K562 (cell line): ENCODE data around the gene MED13L. TPM values are rescaled to one million over a fixed set of nuclear protein-coding genes. Genes with fewer than 3 reads are reported as not detected.

Experiments used
- ATAC-seq: fragments of 200-7000 bp; cut with Tn5 transposase; 3 replicates; pipeline ENCODE4 v1.9.1; 2020; ENCODE audit warnings: moderate library complexity
- BruUV-seq: library from RNA; stranded (reverse); fragments of 400-500 nt; replicated peaks from 2 replicates; lab custom pipeline; 2021; lab: Mats Ljungman, UMichigan
- CTCF ChIA-PET: fragments of 300-600 bp; formaldehyde crosslinking; extraction: SDS; loops from one replicate; lab custom pipeline; 2021; ENCODE audit warnings: low intra/inter-chr PET ratio; lab: Yijun Ruan, JAX
- POLR2A ChIA-PET: fragments of 300-600, 350-650 bp; sonication (Branson Sonifier 250); formaldehyde crosslinking; extraction: SDS; loops from one replicate; lab custom pipeline; 2021; ENCODE audit warnings: antibody characterized with exemption, inconsistent platforms; lab: Yijun Ruan, JAX
- DNase-seq, 4 experiments: peaks; one replicate each; pipeline versions ENCODE4 v3.0.0 to v3.0.0-alpha.2; 2011 to 2018; ENCODE audit warnings: low spot score in 3 of 4, mixed read lengths in 3 of 4; ENCODE audit errors: extremely low read depth in 1 of 4
- FAIRE-seq: peaks from 2 replicates; lab custom pipeline; 2011; peaks lifted over from hg19 to GRCh38; lab: Jason Lieb, UNC
- H2AFZ ChIP-seq: 2 replicates; pipeline ENCODE4 v1.6.0; 2011; ENCODE audit warnings: low read depth, low read length, control low read depth, inconsistent platforms
- H3K27ac ChIP-seq: fragments of 200-600 bp; 3 replicates; pipeline ENCODE4 v1.8.0; 2011; ENCODE audit warnings: low read depth, mild to moderate bottlenecking, control low read depth, inconsistent platforms, low read length, moderate library complexity, mixed read lengths; ENCODE audit errors: extremely low read depth
- H3K27me3 ChIP-seq, 2 experiments: fragments of 300-600 bp in 1 of 2; 2 replicates in 1 of 2; 3 replicates in 1 of 2; pipeline versions ENCODE4 v1.6.0 to v1.8.0; 2011; ENCODE audit warnings: inconsistent platforms in 2 of 2, low read length in 2 of 2, mild to moderate bottlenecking in 1 of 2, mixed read lengths in 1 of 2, moderate library complexity in 1 of 2; ENCODE audit not compliant: control insufficient read depth in 2 of 2, insufficient read depth in 2 of 2
- H3K36me3 ChIP-seq: fragments of 300-600 bp; 3 replicates; pipeline ENCODE4 v1.8.0; 2011; ENCODE audit warnings: mild to moderate bottlenecking, low read length, inconsistent platforms; ENCODE audit not compliant: control insufficient read depth, insufficient read depth
- H3K4me1 ChIP-seq, 2 experiments: fragments of 200-600 bp in 1 of 2; replicated peaks in 1 of 2; 2 replicates in 1 of 2; 3 replicates in 1 of 2; pipeline versions ENCODE4 v1.5.1 to v1.8.0; 2011; ENCODE audit warnings: inconsistent platforms in 2 of 2, low read length in 2 of 2, mild to moderate bottlenecking in 1 of 2, mixed read lengths in 1 of 2, moderate library complexity in 1 of 2; ENCODE audit not compliant: control insufficient read depth in 2 of 2, insufficient read depth in 2 of 2
- H3K4me2 ChIP-seq: 2 replicates; pipeline ENCODE4 v1.6.1; 2011; ENCODE audit warnings: low read length, control low read depth, inconsistent platforms, mixed read lengths; ENCODE audit not compliant: insufficient read depth
- H3K4me3 ChIP-seq: fragments of 200-600 bp; sonication (generic), shearing (Covaris generic); 2 replicates; pipeline ENCODE4 v1.5.1; 2016; ENCODE audit warnings: control low read depth, inconsistent platforms
- H3K79me2 ChIP-seq: fragments of 200-600 bp; 3 replicates; pipeline ENCODE4 v1.8.0; 2011; ENCODE audit warnings: low read length, inconsistent platforms; ENCODE audit not compliant: control insufficient read depth, insufficient read depth
- H3K9ac ChIP-seq, 2 experiments: 2 replicates each; pipeline versions ENCODE4 v1.6.0 to v1.6.1; 2011; ENCODE audit warnings: low read depth in 2 of 2, low read length in 2 of 2, control low read depth in 1 of 2, inconsistent platforms in 1 of 2, mild to moderate bottlenecking in 1 of 2, mixed read lengths in 1 of 2; ENCODE audit not compliant: insufficient read depth in 1 of 2
- H3K9me1 ChIP-seq: one replicate; pipeline ENCODE4 v1.6.0; 2011; ENCODE audit warnings: inconsistent platforms, mild to moderate bottlenecking, low read length, moderate library complexity; ENCODE audit not compliant: control insufficient read depth, insufficient read depth
- H3K9me3 ChIP-seq: replicated peaks from 2 replicates; pipeline ENCODE4 v1.5.1; 2011; ENCODE audit warnings: low read depth, low read length, inconsistent platforms; ENCODE audit not compliant: control insufficient read depth, insufficient read depth
- H4K20me1 ChIP-seq: replicated peaks from 2 replicates; pipeline ENCODE4 v1.6.1; 2011; ENCODE audit warnings: low read length, inconsistent platforms, mixed read lengths; ENCODE audit not compliant: control insufficient read depth, insufficient read depth
- CEBPB ChIP-seq: fragments of 450-650 bp; IDR thresholded peaks from 2 replicates; pipeline ENCODE4 v1.6.1; 2016; ENCODE audit warnings: missing genetic modification characterization, missing compliant biosample characterization
- CEBPG ChIP-seq, 3 experiments: fragments of 200-800 bp in 1 of 3; sonication (Bioruptor generic) in 1 of 3; sonication (generic) in 1 of 3; formaldehyde crosslinking in 1 of 3; IDR thresholded peaks in 2 of 3; conservative IDR thresholded peaks in 1 of 3; 2 replicates each; pipeline versions ENCODE4 v1.6.1 to v1.8.0; 2016 to 2022; ENCODE audit warnings: missing compliant biosample characterization in 2 of 3, missing genetic modification characterization in 2 of 3, mild to moderate bottlenecking in 1 of 3, missing genetic modification reagents in 1 of 3
- DPF2 ChIP-seq: fragments of 450-650 bp; IDR thresholded peaks from 2 replicates; pipeline ENCODE4 v1.6.1; 2016
- FOXK1 ChIP-seq: sonication (generic); formaldehyde crosslinking; IDR thresholded peaks from 2 replicates; pipeline ENCODE4 v1.8.0; 2022; ENCODE audit warnings: missing genetic modification reagents, mild to moderate bottlenecking, borderline replicate concordance
- HMGN3 ChIP-seq: IDR thresholded peaks from 2 replicates; pipeline ENCODE4 v1.6.1; 2011; ENCODE audit warnings: borderline replicate concordance, low read depth, mild to moderate bottlenecking, mixed read lengths, low read length; ENCODE audit not compliant: insufficient read length; ENCODE audit errors: extremely low read depth
- SP2 ChIP-seq: IDR thresholded peaks from 2 replicates; pipeline ENCODE4 v1.6.1; 2011; ENCODE audit warnings: mild to moderate bottlenecking, low read depth, low read length, moderate library complexity; ENCODE audit not compliant: poor library complexity, severe bottlenecking; ENCODE audit errors: extremely low read depth
- ZC3H8 ChIP-seq: fragments of 450-650 bp; IDR thresholded peaks from 2 replicates; pipeline ENCODE4 v1.6.1; 2017
- WGBS: fragments of 100-300 bp; shearing (Covaris generic); methylation state at CpG from one replicate; pipeline ENCODE4 v1.1.6; 2016; ENCODE audit warnings: low coverage, mixed read lengths; ENCODE audit not compliant: insufficient coverage; ENCODE audit errors: missing lambda C conversion rate; 5-methylcytosine and 5-hydroxymethylcytosine counted together
- in situ Hi-C: fragments of 300-500 bp; cut with MboI; formaldehyde crosslinking; loops from 4 replicates; pipeline ENCODE4 v1.15.0; 2018; ENCODE audit warnings: inconsistent platforms, mixed read lengths
- intact Hi-C: fragments of 100-400 bp; cut with micrococcal nuclease; formaldehyde crosslinking; loops from 2 replicates; pipeline ENCODE4 v1.14.2; 2022
- polyA plus RNA-seq, 8 experiments: library from polyadenylated mRNA; depleted of rRNA in 4 of 8; stranded (reverse) in 5 of 8; unstranded in 3 of 8; fragments of >200 nt; fragmentation: Nextera tagmentation in 2 of 8; fragmentation: Illumina TruSeq in 1 of 8; extraction: Ambion mirVana in 2 of 8; extraction: Trizol in 1 of 8; gene quantifications; 2 replicates each; pipeline versions ENCODE4 v1.2.1 to v1.2.3, GENCODE V29; 2011 to 2014; ENCODE audit warnings: inconsistent platforms in 1 of 8, missing spikeins in 1 of 8
- total RNA-seq, 7 experiments: library from RNA; depleted of rRNA in 6 of 7; stranded (reverse); fragments of >200 nt in 6 of 7; fragmentation: Illumina TruSeq in 2 of 7; extraction: Trizol in 2 of 7; gene quantifications; 2 replicates each; pipeline versions ENCODE4 v1.2.1 to v1.2.3, GENCODE V29; 2011 to 2021; ENCODE audit warnings: low replicate concordance in 1 of 7
- TF ChIP-seq, protein P1 (sequence below): fragments of 200-800 bp; sonication (Bioruptor generic); IDR thresholded peaks from 2 replicates; pipeline ENCODE4 v1.6.1; 2017; ENCODE audit warnings: missing genetic modification characterization, missing compliant biosample characterization
- TF ChIP-seq, protein P2 (sequence below): fragments of 250-450 bp; sonication (Bioruptor Pico); IDR thresholded peaks from 2 replicates; pipeline ENCODE4 v1.8.0; 2022; ENCODE audit warnings: inconsistent platforms
- TF ChIP-seq, protein P3 (sequence below): conservative IDR thresholded peaks from 2 replicates; pipeline ENCODE4 v1.6.1; 2011; ENCODE audit warnings: low read depth, mild to moderate bottlenecking, low read length; ENCODE audit not compliant: control insufficient read depth
- TF ChIP-seq, protein P4 (sequence below): sonication (generic); formaldehyde crosslinking; IDR thresholded peaks from 2 replicates; pipeline ENCODE4 v1.8.0; 2022; ENCODE audit warnings: mild to moderate bottlenecking, missing genetic modification reagents

Gene MED13L
- total and polyA plus RNA-seq, 9 of the 15 experiments (the other 6 are each of a cell fraction or from before 2014, with no cell fraction given) = 13.4 to 90.3 (median 36.9) TPM

DNA sequence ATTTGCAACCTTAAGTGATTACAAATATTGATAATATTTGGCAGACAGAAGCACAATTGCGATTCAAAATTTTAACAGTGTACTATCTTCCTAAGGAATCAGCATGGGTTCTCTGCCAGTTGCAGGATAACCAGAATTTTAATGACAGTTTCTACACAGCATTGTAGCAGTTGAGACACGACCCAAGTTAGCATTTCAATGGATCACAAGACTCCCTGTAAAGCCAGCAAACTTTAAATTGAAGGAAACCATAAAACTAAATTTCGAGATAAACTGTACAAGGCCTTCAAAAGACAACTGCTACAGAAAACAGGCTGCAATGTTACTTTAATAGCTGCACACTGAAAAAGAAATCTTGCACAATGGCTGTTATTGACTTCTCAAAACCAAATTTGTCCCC, 154.9 kb downstream of the MED13L start:
- DNase-seq (no peak), ATAC-seq (peak; percentile 40), FAIRE-seq (peak; percentile 56)
- POLR2A ChIA-PET = interaction anchor here (1.6 to 1.8 kb wide), 2 partner anchors 16 to 53 kb away, joined by 3 to 4 read pairs; no protein-coding TSS in a partner anchor
- peak overlapping the region; percentile 66; the same call in 1 of the 2 replicates for H3K4me2 ChIP-seq
- H3K27ac ChIP-seq = peak overlapping the region; percentile 80; the same call in 1 of the 3 replicates
- no peaks in the 10 kb centered on the region for H3K9me3 ChIP-seq
- peaks cover 0 to 33% of the 10 kb centered on the region in 2 experiments; a peak in 3 of 5 replicates for H3K4me1 ChIP-seq
- H3K36me3 ChIP-seq = no peaks in the 10 kb centered on the region
- no TSS peak for BruUV-seq
- intact Hi-C loops = loop anchor here (5.0 kb wide), 1 partner anchor 55 kb away; no protein-coding TSS in a partner anchor
- WGBS = 1% methylated on average over 3 of the region's 3 CpGs
- CTCF ChIA-PET = no interaction called here
- no peaks in the 10 kb centered on the region for H3K27me3 ChIP-seq
- no peak overlapping the region for H3K4me3 ChIP-seq
- no peak overlapping the region for H2AFZ ChIP-seq
- peaks cover 96% of the 10 kb centered on the region for H3K79me2 ChIP-seq
- in situ Hi-C loops = no loop called here
- H3K9me1 ChIP-seq = no peaks in the 10 kb centered on the region
- H3K9ac ChIP-seq = peak overlapping the region in 1 of 2 experiments; percentile 62; a peak in 2 of 4 replicates
- 0 out of 2 replicates have a peak, but pooled peaks cover 17% of the 10 kb centered on the region for H4K20me1 ChIP-seq
- TF ChIP-seq DPF2 (0 out of 2 replicates have a peak, but pooled peaks have one; percentile 24), CEBPB (peak; percentile 45; the same call in 1 of the 2 replicates), SP2 (no peak), CEBPG (CRISPR knock-in tag; IDR thresholded peaks at IDR 0.05) (no peak), CEBPG (tag; conservative IDR thresholded peaks at IDR 0.05 in 1 of 2, IDR thresholded peaks at IDR 0.05 in 1 of 2) (peak in 1 of 2 experiments; percentile 26; a peak in 1 of 4 replicates), HMGN3 (no peak), ZC3H8 (no peak), FOXK1 (CRISPR knock-in tag) (no peak)
- TF ChIP-seq, protein P1, sequence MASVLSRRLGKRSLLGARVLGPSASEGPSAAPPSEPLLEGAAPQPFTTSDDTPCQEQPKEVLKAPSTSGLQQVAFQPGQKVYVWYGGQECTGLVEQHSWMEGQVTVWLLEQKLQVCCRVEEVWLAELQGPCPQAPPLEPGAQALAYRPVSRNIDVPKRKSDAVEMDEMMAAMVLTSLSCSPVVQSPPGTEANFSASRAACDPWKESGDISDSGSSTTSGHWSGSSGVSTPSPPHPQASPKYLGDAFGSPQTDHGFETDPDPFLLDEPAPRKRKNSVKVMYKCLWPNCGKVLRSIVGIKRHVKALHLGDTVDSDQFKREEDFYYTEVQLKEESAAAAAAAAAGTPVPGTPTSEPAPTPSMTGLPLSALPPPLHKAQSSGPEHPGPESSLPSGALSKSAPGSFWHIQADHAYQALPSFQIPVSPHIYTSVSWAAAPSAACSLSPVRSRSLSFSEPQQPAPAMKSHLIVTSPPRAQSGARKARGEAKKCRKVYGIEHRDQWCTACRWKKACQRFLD = no peak
- TF ChIP-seq, protein P2, sequence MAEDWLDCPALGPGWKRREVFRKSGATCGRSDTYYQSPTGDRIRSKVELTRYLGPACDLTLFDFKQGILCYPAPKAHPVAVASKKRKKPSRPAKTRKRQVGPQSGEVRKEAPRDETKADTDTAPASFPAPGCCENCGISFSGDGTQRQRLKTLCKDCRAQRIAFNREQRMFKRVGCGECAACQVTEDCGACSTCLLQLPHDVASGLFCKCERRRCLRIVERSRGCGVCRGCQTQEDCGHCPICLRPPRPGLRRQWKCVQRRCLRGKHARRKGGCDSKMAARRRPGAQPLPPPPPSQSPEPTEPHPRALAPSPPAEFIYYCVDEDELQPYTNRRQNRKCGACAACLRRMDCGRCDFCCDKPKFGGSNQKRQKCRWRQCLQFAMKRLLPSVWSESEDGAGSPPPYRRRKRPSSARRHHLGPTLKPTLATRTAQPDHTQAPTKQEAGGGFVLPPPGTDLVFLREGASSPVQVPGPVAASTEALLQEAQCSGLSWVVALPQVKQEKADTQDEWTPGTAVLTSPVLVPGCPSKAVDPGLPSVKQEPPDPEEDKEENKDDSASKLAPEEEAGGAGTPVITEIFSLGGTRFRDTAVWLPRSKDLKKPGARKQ (CRISPR knock-in tag) = no peak
- TF ChIP-seq, protein P3, sequence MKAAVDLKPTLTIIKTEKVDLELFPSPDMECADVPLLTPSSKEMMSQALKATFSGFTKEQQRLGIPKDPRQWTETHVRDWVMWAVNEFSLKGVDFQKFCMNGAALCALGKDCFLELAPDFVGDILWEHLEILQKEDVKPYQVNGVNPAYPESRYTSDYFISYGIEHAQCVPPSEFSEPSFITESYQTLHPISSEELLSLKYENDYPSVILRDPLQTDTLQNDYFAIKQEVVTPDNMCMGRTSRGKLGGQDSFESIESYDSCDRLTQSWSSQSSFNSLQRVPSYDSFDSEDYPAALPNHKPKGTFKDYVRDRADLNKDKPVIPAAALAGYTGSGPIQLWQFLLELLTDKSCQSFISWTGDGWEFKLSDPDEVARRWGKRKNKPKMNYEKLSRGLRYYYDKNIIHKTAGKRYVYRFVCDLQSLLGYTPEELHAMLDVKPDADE = no peak
- TF ChIP-seq, protein P4, sequence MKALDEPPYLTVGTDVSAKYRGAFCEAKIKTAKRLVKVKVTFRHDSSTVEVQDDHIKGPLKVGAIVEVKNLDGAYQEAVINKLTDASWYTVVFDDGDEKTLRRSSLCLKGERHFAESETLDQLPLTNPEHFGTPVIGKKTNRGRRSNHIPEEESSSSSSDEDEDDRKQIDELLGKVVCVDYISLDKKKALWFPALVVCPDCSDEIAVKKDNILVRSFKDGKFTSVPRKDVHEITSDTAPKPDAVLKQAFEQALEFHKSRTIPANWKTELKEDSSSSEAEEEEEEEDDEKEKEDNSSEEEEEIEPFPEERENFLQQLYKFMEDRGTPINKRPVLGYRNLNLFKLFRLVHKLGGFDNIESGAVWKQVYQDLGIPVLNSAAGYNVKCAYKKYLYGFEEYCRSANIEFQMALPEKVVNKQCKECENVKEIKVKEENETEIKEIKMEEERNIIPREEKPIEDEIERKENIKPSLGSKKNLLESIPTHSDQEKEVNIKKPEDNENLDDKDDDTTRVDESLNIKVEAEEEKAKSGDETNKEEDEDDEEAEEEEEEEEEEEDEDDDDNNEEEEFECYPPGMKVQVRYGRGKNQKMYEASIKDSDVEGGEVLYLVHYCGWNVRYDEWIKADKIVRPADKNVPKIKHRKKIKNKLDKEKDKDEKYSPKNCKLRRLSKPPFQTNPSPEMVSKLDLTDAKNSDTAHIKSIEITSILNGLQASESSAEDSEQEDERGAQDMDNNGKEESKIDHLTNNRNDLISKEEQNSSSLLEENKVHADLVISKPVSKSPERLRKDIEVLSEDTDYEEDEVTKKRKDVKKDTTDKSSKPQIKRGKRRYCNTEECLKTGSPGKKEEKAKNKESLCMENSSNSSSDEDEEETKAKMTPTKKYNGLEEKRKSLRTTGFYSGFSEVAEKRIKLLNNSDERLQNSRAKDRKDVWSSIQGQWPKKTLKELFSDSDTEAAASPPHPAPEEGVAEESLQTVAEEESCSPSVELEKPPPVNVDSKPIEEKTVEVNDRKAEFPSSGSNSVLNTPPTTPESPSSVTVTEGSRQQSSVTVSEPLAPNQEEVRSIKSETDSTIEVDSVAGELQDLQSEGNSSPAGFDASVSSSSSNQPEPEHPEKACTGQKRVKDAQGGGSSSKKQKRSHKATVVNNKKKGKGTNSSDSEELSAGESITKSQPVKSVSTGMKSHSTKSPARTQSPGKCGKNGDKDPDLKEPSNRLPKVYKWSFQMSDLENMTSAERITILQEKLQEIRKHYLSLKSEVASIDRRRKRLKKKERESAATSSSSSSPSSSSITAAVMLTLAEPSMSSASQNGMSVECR (CRISPR knock-in tag) = no peak
